Endothelial cell of umbilical vein (primary cell): ENCODE results near the gene DENND1B. TPM values are rescaled to one million over a fixed set of nuclear protein-coding genes. Genes with fewer than 3 reads are reported as not detected.

ENCODE experiments used
- BruUV-seq: library from RNA; stranded (reverse); fragments of 400-500 nt; replicated peaks from 2 replicates; lab custom pipeline; 2021; lab: Mats Ljungman, UMichigan
- CTCF ChIA-PET: fragments of 300-600, 350-600 bp; sonication (Branson Sonifier 250); formaldehyde crosslinking; loops from one replicate; lab custom pipeline; 2021; ENCODE audit warnings: antibody characterized with exemption, inconsistent platforms; lab: Charles Lee
- POLR2A ChIA-PET: fragments of 300-600, 350-600 bp; sonication (Branson Sonifier 250); formaldehyde crosslinking; loops from one replicate; lab custom pipeline; 2021; ENCODE audit warnings: antibody characterized with exemption, inconsistent platforms; lab: Charles Lee
- DNase-seq: peaks from one replicate; pipeline ENCODE4 v3.0.0-alpha.2; 2011; ENCODE audit warnings: low read depth, low spot score
- FAIRE-seq: peaks from 2 replicates; lab custom pipeline; 2011; peaks lifted over from hg19 to GRCh38; lab: Jason Lieb, UNC
- H2AFZ ChIP-seq: 2 replicates; pipeline ENCODE4 v1.6.0; 2012; ENCODE audit warnings: low read depth, low read length, control low read depth, inconsistent platforms
- H3K27ac ChIP-seq: 2 replicates; pipeline ENCODE4 v1.5.1; 2011; ENCODE audit warnings: low read depth, mild to moderate bottlenecking, control low read depth, low read length, moderate library complexity; ENCODE audit not compliant: insufficient read depth
- H3K27me3 ChIP-seq, 2 experiments: 2 replicates each; pipeline versions ENCODE4 v1.6.0 to v1.6.1; 2011; ENCODE audit warnings: low read length in 2 of 2, mixed read lengths in 1 of 2; ENCODE audit not compliant: control insufficient read depth in 2 of 2, insufficient read depth in 2 of 2
- H3K36me3 ChIP-seq, 2 experiments: 2 replicates in 1 of 2; 3 replicates in 1 of 2; pipeline ENCODE4 v1.5.1; 2011; ENCODE audit warnings: low read length in 2 of 2, mild to moderate bottlenecking in 1 of 2, moderate library complexity in 1 of 2; ENCODE audit not compliant: control insufficient read depth in 2 of 2, insufficient read depth in 2 of 2; ENCODE audit errors: extremely low read depth in 1 of 2
- H3K4me1 ChIP-seq: 3 replicates; pipeline ENCODE4 v1.5.1; 2011; ENCODE audit warnings: mild to moderate bottlenecking, low read length; ENCODE audit not compliant: control insufficient read depth, insufficient read depth; ENCODE audit errors: extremely low read depth
- H3K4me2 ChIP-seq: 2 replicates; pipeline ENCODE4 v1.6.1; 2011; ENCODE audit warnings: low read length, control low read depth, mixed read lengths; ENCODE audit not compliant: insufficient read depth
- H3K4me3 ChIP-seq, 3 experiments: fragments of 200-600 bp in 1 of 3; sonication (generic), shearing (Covaris generic) in 1 of 3; replicated peaks in 1 of 3; 2 replicates each; pipeline ENCODE4 v1.5.1; 2011 to 2016; ENCODE audit warnings: control low read depth in 3 of 3, low read length in 3 of 3, mild to moderate bottlenecking in 2 of 3, inconsistent platforms in 1 of 3, low read depth in 1 of 3, moderate library complexity in 1 of 3; ENCODE audit not compliant: insufficient read depth in 1 of 3
- H3K79me2 ChIP-seq: 2 replicates; pipeline ENCODE4 v1.6.0; 2012; ENCODE audit warnings: low read length, inconsistent platforms; ENCODE audit not compliant: control insufficient read depth, insufficient read depth
- H3K9ac ChIP-seq: replicated peaks from 2 replicates; pipeline ENCODE3; 2011; ENCODE audit warnings: low read length, control low read depth; ENCODE audit not compliant: insufficient read depth; ENCODE audit errors: extremely low read depth
- H3K9me1 ChIP-seq: replicated peaks from 3 replicates; pipeline ENCODE4 v1.6.0; 2011; ENCODE audit warnings: mild to moderate bottlenecking, low read length; ENCODE audit not compliant: control insufficient read depth, insufficient read depth; ENCODE audit errors: extremely low read depth
- H3K9me3 ChIP-seq: replicated peaks from 2 replicates; pipeline ENCODE4 v1.5.1; 2012; ENCODE audit warnings: low read length, inconsistent platforms; ENCODE audit not compliant: control insufficient read depth, insufficient read depth
- H4K20me1 ChIP-seq: replicated peaks from 2 replicates; pipeline ENCODE3; 2011; ENCODE audit warnings: mild to moderate bottlenecking, low read length; ENCODE audit not compliant: control insufficient read depth, insufficient read depth; ENCODE audit errors: extremely low read depth
- CTCF ChIP-seq, 2 donors: IDR thresholded peaks; 1 replicate in 1 of 2; 2 replicates in 1 of 2; pipeline ENCODE4 v1.5.1; 2011; ENCODE audit warnings: low read length in 2 of 2, mild to moderate bottlenecking in 2 of 2, moderate library complexity in 2 of 2, control low read depth in 1 of 2, inconsistent platforms in 1 of 2, low read depth in 1 of 2; ENCODE audit not compliant: insufficient read depth in 1 of 2; ENCODE audit errors: extremely low read depth in 1 of 2
- FOS ChIP-seq: IDR thresholded peaks from 2 replicates; pipeline ENCODE4 v1.6.1; 2011; ENCODE audit warnings: mild to moderate bottlenecking, low read length, moderate library complexity, borderline replicate concordance; ENCODE audit not compliant: insufficient read depth
- JUN ChIP-seq: IDR thresholded peaks from 2 replicates; pipeline ENCODE4 v1.6.1; 2011; ENCODE audit warnings: borderline replicate concordance, low read depth; ENCODE audit not compliant: insufficient read length, insufficient read depth
- MAX ChIP-seq: IDR thresholded peaks from 2 replicates; pipeline ENCODE4 v1.6.1; 2011; ENCODE audit not compliant: insufficient read depth, insufficient read length
- MYC ChIP-seq: IDR thresholded peaks from one replicate; pipeline ENCODE4 v1.6.1; 2011; ENCODE audit warnings: mild to moderate bottlenecking, low read depth, low read length
- POLR2AphosphoS5 ChIP-seq: IDR thresholded peaks from 2 replicates; pipeline ENCODE4 v1.6.1; 2012; ENCODE audit warnings: low read depth, mild to moderate bottlenecking, control low read depth, low read length, moderate library complexity; ENCODE audit not compliant: insufficient read depth
- dilution Hi-C: fragments of 300-500 bp; cut with MboI; formaldehyde crosslinking; loops from one replicate; pipeline ENCODE4 v1.15.0; 2019; ENCODE audit warnings: low sequenced_read_pairs; ENCODE audit not compliant: extremely low pct_ligation_motif_present
- intact Hi-C: fragments of 100-400 bp; cut with micrococcal nuclease; formaldehyde crosslinking; loops from one replicate; pipeline ENCODE4 v1.10.0; 2022
- polyA plus RNA-seq, 4 experiments: library from polyadenylated mRNA; depleted of rRNA in 3 of 4; stranded (reverse) in 3 of 4; unstranded in 1 of 4; fragments of >200 nt; gene quantifications; 2 replicates each; pipeline versions ENCODE4 v1.2.1 to v1.2.3, GENCODE V29; 2011 to 2012; ENCODE audit warnings: missing spikeins in 1 of 4
- total RNA-seq: library from RNA; stranded (reverse); gene quantifications from 2 replicates; pipeline ENCODE4 v1.2.3, GENCODE V29; 2021

The DENND1B gene
- total and polyA plus RNA-seq, 2 donors (not counting 3 experiments of a cell fraction or from before 2014, with no cell fraction given), result 0.97 to 3.3 TPM

GRCh38 chr1:197688233-197688632 lies 87.0 kb downstream of the DENND1B start:
- Histone ChIP-seq H3K9ac (no peak overlapping the region), H3K36me3 (no peaks in the 10 kb centered on the region), H3K4me3 (no peak overlapping the region), H3K27me3 (no peaks in the 10 kb centered on the region), H4K20me1 (no peaks in the 10 kb centered on the region), H2AFZ (no peak overlapping the region), H3K4me1 (no peaks in the 10 kb centered on the region), H3K27ac (no peak overlapping the region), H3K4me2 (no peak overlapping the region), H3K9me3 (no peaks in the 10 kb centered on the region), H3K79me2 (no peaks in the 10 kb centered on the region), H3K9me1 (no peaks in the 10 kb centered on the region)
- FAIRE-seq (no peak), DNase-seq (no peak)
- CTCF ChIA-PET, result interaction anchor here (1.1 kb wide), 1 partner anchor 15 kb away, joined by 3 read pairs; no protein-coding TSS in a partner anchor
- dilution Hi-C loops (no loop called here), intact Hi-C loops (no loop called here)
- BruUV-seq, result no TSS peak
- POLR2A ChIA-PET, result no interaction called here
- TF ChIP-seq MAX (no peak), MYC (no peak), JUN (no peak), POLR2AphosphoS5 (no peak), CTCF (IDR thresholded peaks at IDR 0.05; ENCODE audit: extremely low read depth in 1 of 2, insufficient read depth in 1 of 2, low read depth in 1 of 2, low read length in 2 of 2) (no peak), FOS (no peak)
